Measurements from ENCODE around the gene RNF213.

RNF213 gene

DNA sequence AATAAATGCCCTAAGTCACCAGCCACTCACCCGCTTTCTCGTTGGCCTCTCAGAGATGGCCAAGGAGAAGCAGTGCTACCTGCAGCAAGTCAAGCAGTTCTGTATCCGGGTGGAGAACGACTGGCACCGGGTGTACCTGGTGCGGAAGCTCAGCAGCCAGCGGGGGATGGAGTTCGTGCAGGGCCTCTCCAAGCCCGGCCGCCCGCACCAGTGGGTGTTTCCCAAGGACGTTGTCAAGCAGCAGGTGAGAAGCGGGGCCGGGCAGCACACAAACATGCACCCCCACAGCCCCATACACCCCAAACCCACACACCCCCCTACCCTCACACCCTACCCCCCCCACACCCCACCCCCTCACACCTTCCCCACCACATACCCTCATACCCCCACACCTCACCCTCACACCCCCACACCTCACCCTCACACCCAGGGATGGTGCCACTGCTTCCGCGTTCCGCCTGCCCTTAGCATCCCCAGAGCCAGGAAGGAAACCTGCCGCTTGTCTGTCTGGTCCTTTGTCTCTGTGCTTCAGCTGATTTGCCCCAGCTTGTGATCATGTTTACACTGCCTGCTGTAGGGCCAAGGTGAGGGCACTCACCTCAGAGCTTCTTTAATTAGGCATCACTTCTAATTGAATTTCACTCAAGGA, 112.4 kb downstream of the RNF213 start:
- DNase-seq (ENCODE audit: low spot score) = no peak

DNA sequence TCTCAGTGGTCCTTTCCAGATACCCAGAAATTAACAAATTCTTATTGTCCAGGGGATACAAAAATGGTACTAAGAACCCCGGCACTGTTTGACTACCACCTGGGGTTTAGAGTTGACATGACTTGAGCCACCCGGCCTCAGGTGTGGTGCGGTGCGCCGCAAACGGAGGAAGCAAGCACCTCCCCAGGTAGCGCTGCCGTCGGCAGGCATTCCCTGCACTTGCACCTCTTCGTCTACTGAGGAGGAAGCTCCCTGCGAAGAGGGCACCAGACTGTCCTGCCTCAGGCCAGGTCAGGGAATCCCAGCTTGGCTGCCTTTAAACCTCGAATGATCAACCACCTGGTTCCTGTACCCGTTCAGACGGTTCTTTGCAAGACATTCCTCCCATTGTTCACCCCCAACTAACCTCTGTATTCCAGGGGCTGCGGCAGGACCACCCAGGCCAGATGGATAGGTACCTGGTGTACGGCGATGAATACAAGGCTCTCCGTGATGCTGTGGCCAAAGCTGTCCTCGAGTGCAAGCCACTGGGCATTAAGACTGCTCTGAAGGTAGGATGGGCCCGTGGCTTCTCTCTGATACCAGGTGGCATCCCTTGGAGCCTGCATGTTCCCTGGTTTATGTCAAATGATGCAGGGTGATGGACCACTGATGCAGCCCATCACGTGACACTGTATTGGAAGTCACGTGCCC, 113.5 kb downstream of the RNF213 start:
- DNase-seq (ENCODE audit: low spot score) = no peak

- DNase-seq (ENCODE audit: low spot score) = no peak
These were observed 114.3 kb downstream of the RNF213 start for GRCh38 chr17:80374732-80375585.

DNA sequence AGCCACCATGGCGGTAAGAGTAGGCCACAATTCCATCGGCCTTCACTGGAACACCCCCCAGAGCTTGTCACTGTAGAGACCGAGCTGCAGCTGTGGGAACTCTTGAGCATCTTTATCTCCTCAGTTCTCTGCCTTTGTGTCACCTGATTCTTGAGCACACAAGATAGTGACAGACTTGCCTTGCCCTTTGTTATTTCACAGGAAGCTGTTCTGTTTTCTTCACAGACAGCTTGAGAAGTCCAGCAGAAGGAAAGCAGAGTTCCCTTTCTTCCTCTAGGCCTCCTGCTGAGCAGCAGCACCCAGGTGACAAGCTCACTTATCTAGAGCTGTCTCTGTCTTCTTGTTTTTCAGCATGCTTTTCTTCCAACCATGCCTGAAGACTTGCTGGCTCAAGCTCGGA, 115.9 kb downstream of the RNF213 start:
- DNase-seq (ENCODE audit: low spot score) = no peak

DNA sequence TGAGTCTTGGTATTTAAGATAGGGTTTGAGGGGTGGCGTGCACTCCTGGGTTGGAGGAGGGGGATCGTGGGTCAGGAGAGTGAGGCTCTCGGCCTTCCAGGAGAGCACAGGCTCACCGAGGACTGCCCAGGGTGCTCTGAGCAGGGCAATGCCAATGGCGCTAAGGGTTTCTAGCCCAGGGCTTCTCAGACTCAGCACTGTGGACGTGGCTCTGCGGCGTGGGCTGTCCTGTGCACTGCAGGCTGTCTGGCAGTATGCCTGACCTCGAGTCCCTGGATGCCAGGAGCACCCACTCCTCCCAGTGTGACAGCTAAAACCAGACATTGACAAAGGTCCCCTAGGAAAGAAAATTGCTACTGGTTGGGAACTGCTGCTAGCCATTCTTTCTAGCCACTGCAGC, 117.1 kb downstream of the RNF213 start:
- DNase-seq (ENCODE audit: low spot score) = no peak

GRCh38 chr17:80379348-80379747, 118.7 kb downstream of the RNF213 start:
- peak; percentile 39 for DNase-seq (ENCODE audit: low spot score)

DNA sequence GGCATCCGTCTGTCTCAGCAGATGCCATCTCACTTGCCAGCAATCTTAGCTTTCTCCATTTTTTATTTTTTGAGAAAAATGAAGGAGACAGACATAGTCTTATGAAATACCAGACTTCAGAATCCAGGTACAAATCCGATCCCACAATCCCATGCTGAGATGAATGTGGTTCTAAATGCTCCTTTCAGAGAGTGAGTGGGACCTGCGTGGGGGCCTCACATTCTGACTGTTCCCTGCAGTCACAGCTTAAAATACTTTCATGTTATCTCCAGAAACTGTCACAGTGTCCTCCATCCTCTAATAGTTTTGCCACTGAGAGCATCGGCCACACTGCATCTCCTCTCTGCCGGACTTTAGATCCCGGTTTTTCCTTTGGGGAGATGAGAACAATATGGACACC, 119.4 kb downstream of the RNF213 start:
- peak; percentile 61 for DNase-seq (ENCODE audit: low spot score)

DNA sequence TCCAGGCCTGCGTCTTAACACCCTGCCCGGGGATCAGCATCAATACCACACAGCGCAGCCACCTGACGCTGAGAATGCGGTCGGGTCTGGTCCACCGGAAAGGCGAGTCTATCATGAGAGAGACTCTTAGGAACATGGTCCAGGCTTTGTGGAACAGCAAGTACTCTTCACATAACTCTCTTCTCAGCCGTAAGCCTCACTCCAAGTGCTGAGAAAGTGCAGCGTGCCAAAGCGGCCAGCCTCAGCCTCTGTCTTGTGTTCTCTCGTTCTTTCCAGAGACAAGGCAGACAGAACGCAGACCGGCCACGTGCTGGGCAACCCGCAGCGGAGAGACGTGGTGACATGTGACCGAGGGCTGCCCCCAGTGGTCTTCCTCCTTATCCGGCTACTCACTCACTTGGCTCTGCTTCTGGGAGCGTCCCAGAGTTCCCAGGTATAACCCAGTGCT, 119.9 kb downstream of the RNF213 start:
- DNase-seq (ENCODE audit: low spot score) = no peak

DNA sequence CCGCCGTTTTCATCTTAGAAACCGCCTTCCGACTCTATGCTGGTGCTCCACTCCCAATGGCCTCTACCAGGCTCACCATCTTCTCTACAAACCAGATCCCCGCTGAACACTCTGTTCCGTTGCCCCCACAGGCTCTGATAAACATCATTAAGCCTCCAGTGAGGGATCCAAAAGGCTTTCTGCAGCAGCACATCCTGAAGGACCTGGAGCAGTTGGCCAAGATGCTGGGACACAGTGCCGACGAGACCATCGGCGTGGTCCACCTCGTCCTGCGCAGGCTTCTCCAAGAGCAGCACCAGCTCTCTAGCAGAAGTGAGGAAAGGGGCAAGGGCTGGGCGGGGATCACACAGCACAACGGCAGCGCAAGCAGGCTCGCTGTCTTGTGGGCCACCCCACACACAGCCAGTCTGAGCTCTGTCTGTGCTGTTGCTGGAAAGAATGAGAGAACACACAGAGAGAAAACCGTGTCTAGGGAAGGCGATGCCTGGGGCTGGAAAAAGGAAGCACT, 120.8 kb downstream of the RNF213 start:
- no peak for DNase-seq (ENCODE audit: low spot score)

GRCh38 chr17:80382446-80382845, 121.8 kb downstream of the RNF213 start:
- no peak for DNase-seq (ENCODE audit: low spot score)

DNA sequence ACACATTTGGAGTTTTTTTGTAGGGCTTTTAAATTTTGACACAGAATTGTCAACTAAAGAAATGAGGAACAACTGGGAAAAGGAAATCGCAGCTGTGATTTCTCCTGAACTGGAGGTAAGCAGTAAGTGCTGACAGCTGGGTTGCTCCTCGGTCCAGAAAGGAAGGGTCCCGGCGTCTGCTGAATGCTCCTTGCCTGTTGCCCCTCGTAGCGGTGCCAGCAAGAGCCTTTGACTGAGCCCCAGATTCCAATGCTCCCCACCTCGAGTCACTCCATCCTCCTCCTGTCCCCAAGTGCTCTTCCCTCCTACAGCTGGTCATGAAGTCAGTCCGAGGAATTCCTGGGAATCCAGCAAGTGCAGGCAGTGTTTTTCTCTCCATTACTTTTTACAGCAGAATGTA, 122.3 kb downstream of the RNF213 start:
- DNase-seq (ENCODE audit: low spot score) = no peak

GRCh38 chr17:80384078-80384960, 123.7 kb downstream of the RNF213 start:
- no peak for DNase-seq (ENCODE audit: low spot score)

DNA sequence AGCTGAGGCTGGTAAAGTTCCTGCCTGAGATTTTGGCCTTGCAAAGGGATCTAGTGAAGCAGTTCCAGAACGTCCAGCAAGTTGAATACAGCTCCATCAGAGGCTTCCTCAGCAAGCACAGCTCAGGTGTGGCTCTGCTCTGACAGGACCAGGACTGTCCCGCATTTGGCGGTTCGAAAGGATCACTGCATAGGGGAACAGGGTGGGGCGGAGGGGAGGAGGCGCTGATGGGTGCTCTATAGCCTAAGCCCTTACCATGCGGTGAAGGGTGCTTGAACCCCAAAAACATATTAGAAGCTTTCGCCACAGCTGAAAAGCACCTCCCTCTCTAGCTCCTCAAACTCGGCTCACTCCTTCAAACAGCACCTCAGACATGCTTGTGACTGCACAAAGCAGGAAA, 124.4 kb downstream of the RNF213 start:
- no peak for DNase-seq (ENCODE audit: low spot score)

- no peak for DNase-seq (ENCODE audit: low spot score)
These were observed 125.7 kb downstream of the RNF213 start for GRCh38 chr17:80386341-80386740.

GRCh38 chr17:80387071-80387470, 126.4 kb downstream of the RNF213 start:
- DNase-seq (ENCODE audit: low spot score) = no peak

DNA sequence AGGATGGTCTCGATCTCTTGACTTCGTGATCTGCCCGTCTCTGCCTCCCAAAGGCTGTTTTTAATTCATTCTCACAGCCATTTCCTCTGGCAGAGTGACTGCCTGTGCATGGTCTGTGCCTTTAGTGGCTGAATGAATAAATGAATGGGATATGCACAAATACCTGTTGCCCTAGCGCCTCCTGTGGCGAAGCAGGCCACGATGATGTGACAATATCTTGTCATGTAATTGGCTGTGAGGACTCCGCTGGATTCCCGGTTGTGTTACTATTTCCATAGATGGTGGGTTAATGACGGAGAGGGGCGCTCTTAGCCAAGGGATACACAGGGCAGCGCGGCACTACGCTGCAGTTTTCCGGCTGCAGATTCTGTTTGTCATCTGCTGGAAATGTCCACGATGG, 127.5 kb downstream of the RNF213 start:
- DNase-seq (ENCODE audit: low spot score) = no peak

DNA sequence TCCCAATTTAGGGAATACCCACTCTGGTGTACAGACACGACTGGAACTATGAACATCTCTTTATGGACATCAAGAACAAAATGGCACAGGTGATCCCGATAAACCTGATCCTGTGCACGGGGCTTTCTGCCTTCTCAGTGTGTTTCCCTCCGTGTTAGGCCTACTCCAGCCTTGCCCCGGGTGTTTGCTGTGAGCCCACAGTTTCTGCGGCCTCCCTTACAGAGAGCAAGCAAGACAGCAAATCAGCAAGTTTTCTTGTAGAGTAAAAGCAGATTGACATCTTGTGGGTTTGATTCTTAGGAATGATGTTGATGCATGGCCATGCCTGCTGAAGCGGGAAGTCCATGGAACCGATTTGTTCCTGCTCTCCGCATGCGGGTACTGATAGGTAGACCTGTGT, 127.9 kb downstream of the RNF213 start:
- no peak for DNase-seq (ENCODE audit: low spot score)

DNA sequence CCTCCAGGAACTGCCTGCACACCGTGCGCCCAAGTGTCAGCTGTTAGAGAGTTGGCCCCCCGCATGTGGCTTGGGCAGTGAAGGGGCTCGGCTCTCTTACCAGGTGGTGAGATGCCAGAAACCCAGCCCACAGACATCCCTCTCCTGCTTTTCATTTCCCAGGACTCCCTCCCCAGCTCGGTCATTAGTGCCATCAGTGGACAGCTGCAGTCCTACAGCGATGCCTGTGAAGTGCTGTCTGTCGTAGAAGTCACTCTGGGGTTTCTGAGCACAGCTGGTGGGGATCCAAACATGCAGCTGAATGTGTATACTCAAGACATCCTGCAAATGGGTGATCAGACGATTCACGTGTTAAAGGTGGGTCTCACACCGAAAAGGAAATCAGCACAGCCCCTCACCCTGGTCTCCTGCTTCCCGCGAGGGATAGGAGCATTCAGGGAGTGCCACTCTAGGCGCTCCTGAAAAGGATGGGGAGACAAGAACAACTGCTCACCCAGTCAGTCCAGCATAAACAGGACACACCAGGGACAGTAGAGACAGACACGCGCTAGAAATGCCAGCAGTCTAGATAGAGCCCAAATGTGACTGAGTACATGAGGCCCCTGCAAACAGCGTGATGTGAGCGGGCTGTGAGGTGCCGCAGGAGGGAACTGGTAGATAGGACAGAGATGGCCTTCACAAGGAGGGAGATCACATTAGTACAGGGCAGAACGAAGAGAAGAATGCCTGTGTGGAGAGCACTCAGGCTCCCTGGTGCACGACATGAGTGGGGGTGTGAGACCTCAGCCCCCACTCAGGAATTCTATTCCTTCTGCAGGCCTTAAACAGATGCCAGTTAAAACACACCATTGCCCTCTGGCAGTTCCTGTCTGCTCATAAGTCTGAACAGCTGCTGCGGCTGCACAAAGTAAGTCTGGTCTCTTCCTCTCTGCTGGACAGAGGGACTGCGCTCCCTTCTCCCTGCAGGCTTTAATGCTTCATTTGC, 128.7 kb downstream of the RNF213 start:
- DNase-seq (ENCODE audit: low spot score) = no peak

DNA sequence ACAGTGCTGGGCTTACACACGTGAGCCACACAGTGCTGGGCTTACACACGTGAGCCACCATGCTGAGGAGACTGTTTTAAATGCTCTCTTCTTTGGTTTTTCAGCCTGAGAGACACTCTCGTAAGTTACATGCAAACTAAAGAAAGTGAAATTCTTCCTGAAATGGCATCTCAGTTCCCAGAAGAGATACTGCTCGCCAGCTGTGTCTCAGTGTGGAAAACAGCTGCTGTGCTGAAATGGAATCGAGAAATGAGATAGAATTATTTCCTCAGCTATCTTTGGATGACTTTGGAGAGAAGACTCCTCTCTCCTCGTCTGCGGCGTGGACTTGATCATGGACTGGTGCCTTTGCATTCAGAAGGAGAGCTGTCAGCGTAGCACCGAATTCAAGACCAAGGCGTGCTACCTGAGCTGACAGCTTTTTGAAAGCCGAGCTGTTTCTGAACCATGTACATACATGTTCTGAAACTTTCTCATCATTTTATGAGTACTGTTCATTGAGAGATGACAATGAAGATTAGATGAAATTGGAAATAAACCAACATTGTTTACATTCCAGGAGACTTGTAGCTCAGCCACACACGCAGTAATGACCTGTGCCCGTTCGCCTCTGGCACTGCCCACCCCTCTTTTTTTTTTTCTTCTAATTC, 132.7 kb downstream of the RNF213 start:
- DNase-seq (ENCODE audit: low spot score) = no peak

DNA sequence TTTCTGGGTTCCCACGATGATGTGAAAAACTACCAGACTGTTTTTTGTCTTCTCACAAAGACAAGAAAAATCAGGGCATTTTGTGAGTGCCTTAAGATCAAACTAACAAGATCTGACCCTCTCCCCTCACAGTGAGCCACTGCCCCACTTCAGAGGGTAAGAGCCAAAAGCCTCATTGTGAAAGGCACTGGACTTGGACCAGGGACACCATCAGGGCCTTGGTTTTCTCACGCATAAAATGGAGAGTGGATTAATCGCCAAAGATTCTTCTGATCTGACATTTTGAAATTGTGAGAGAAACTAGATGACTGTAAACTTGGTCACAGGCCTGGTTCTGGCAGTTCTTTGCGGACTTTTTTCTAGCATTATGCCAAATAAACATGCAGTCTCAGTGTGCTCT, 133.3 kb downstream of the RNF213 start:
- no peak for DNase-seq (ENCODE audit: low spot score)

All from putamen (tissue), 1 donor.